Sigmoid colon (tissue), 3 donors: Measurements from ENCODE around the gene GRB10.

Source experiments
- POLR2A ChIP-seq, 2 donors: fragments of 450-650 bp; IDR thresholded peaks; one replicate each; pipeline ENCODE4 v1.6.1; 2016; ENCODE audit warnings: antibody characterized with exemption in 2 of 2, mild to moderate bottlenecking in 2 of 2, moderate library complexity in 2 of 2
- TF ChIP-seq, protein P1 (sequence below), 4 experiments: fragments of 450-650 bp in 3 of 4; fragments of 200-600 bp in 1 of 4; IDR thresholded peaks; one replicate each; pipeline ENCODE4 v1.5.1; 2016 to 2019; ENCODE audit warnings: antibody characterized with exemption in 4 of 4, mild to moderate bottlenecking in 3 of 4, moderate library complexity in 2 of 4

DNA sequence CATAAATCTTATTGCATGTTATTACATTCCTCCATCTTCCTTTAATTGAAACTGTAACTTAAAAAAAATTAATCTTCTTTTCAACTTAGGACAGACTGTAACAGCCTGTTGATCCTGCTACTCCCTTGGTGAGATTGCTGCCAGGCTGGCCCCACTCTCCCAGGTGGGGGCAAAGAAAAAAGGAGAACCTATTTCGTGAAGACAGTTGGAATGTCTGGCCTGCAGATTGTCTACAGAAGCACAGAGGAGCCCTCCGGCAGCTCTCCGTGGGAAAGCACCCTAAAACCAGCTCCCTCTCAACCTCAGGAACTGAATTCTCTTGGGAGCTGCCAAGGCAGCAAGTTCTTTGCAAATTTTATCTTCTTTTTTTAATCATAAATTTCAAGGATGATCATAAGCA, 32.8 kb downstream of the GRB10 start:
- TF ChIP-seq, protein P1, sequence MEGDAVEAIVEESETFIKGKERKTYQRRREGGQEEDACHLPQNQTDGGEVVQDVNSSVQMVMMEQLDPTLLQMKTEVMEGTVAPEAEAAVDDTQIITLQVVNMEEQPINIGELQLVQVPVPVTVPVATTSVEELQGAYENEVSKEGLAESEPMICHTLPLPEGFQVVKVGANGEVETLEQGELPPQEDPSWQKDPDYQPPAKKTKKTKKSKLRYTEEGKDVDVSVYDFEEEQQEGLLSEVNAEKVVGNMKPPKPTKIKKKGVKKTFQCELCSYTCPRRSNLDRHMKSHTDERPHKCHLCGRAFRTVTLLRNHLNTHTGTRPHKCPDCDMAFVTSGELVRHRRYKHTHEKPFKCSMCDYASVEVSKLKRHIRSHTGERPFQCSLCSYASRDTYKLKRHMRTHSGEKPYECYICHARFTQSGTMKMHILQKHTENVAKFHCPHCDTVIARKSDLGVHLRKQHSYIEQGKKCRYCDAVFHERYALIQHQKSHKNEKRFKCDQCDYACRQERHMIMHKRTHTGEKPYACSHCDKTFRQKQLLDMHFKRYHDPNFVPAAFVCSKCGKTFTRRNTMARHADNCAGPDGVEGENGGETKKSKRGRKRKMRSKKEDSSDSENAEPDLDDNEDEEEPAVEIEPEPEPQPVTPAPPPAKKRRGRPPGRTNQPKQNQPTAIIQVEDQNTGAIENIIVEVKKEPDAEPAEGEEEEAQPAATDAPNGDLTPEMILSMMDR (IDR thresholded peaks at IDR 0.05) = no peak
- TF ChIP-seq POLR2A (IDR thresholded peaks at IDR 0.05) = no peak
